Measurements from ENCODE around the gene DNM3.

DNA sequence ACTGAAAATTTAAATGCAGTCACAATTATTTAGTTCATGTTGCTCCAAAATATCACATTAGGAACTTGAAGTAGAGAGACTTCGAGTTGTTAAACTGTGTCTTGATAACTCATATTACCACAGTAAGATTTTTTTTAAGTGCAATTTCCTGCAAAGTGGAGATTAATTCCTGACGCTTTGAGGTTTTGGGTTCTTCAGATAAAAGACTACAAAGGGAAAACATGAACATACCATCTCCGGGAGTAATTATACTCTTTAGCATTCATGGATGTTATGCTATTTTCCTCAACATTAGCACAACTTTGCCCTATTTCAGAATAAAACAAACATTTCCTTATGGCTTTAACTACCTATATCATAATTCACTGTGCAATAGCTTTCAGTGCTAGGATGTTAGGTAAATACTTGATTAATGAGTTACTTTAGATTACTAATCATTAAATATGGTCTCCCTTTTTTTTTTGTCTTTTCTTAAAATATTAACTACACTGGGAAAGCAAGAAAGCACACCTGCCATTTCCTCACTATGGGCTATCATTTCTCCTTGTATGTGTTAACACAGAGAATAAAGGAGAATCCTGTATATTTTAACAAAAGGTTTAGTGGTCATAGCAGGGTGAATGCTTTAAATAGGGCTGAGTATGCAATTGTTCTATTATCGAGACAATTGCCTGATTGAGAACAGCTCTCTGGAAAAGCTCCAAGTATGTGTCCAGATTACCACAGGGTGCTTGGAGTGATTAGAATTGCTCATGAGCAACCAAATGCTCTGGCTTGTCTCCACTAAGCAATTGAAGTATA lies 326.7 kb downstream of the DNM3 start:
- no peak for TF ChIP-seq POLR2A (IDR thresholded peaks at IDR 0.05; ENCODE audit: low read length)
- no peak for TF ChIP-seq GATA1 (IDR thresholded peaks at IDR 0.05; ENCODE audit: low read depth, low read length)
